NB4 (cell line): ENCODE data around the gene HDAC9.
A peak's percentile ranks its signal among the peaks of the same experiment; 100 is the strongest.

ENCODE experiments used
- DNase-seq: peaks from one replicate; pipeline ENCODE4 v3.0.0; 2010; ENCODE audit warnings: low read depth
- H3K4me3 ChIP-seq: one replicate; pipeline ENCODE4 v1.5.1; 2011; ENCODE audit warnings: mild to moderate bottlenecking, low read depth, low read length, moderate library complexity
- MAX ChIP-seq: IDR thresholded peaks from 2 replicates; pipeline ENCODE4 v1.6.1; 2011; ENCODE audit warnings: low read depth, low read length
- MYC ChIP-seq: IDR thresholded peaks from 2 replicates; pipeline ENCODE4 v1.6.1; 2011; ENCODE audit warnings: low read depth, low read length
- POLR2A ChIP-seq: IDR thresholded peaks from 2 replicates; pipeline ENCODE4 v1.6.1; 2011; ENCODE audit warnings: mild to moderate bottlenecking; ENCODE audit not compliant: insufficient read length; ENCODE audit errors: extremely low read depth
- TF ChIP-seq, protein P1 (sequence below): IDR thresholded peaks from one replicate; pipeline ENCODE4 v1.5.1; 2012; ENCODE audit warnings: low read depth, low read length

Gene HDAC9

DNA sequence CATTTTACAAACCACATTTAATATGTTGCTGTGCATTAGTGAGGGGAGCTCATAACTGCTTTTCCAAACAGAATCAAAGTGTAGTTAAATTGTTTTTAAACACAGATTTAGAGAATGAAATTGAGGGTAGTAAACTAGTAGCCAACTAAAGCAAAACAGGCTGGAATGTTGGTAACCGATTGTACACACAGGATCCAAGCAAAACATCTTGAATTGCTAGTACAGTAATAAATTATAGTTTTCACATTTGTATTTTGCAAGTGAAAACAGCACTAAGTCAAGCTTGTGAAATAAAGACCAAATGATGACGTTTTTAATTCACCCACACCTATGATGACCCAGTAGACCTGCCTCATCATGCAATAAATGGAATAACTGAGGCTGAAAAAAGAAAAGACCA lies 198.3 kb downstream of the HDAC9 start:
- DNase-seq, result no peak
- TF ChIP-seq MYC (no peak), MAX (no peak), POLR2A (no peak)
- TF ChIP-seq, protein P1, sequence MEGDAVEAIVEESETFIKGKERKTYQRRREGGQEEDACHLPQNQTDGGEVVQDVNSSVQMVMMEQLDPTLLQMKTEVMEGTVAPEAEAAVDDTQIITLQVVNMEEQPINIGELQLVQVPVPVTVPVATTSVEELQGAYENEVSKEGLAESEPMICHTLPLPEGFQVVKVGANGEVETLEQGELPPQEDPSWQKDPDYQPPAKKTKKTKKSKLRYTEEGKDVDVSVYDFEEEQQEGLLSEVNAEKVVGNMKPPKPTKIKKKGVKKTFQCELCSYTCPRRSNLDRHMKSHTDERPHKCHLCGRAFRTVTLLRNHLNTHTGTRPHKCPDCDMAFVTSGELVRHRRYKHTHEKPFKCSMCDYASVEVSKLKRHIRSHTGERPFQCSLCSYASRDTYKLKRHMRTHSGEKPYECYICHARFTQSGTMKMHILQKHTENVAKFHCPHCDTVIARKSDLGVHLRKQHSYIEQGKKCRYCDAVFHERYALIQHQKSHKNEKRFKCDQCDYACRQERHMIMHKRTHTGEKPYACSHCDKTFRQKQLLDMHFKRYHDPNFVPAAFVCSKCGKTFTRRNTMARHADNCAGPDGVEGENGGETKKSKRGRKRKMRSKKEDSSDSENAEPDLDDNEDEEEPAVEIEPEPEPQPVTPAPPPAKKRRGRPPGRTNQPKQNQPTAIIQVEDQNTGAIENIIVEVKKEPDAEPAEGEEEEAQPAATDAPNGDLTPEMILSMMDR, result no peak
- no peak overlapping the region for H3K4me3 ChIP-seq

- TF ChIP-seq, protein P1, result no peak
- TF ChIP-seq POLR2A, result no peak
- no peak for TF ChIP-seq MYC
- no peak for TF ChIP-seq MAX
- no peak overlapping the region for H3K4me3 ChIP-seq
- no peak for DNase-seq
Measured at GRCh38 chr7:18694484-18694883, 198.9 kb downstream of the HDAC9 start.

- TF ChIP-seq MYC (no peak), POLR2A (no peak), MAX (no peak)
- TF ChIP-seq, protein P1, result no peak
- no peak for DNase-seq
Measured at GRCh38 chr7:18694911-18695310, 199.4 kb downstream of the HDAC9 start.

GRCh38 chr7:18698258-18698734 lies 202.7 kb downstream of the HDAC9 start:
- DNase-seq, result no peak
- H3K4me3 ChIP-seq, result no peak overlapping the region
- TF ChIP-seq MYC, result no peak
- TF ChIP-seq POLR2A, result no peak
- TF ChIP-seq, protein P1, result no peak
- TF ChIP-seq MAX, result no peak

More at GRCh38 chr7:18694911-18695310, 199.4 kb downstream of the HDAC9 start:
- no peak overlapping the region for H3K4me3 ChIP-seq

- peak; percentile 40 for DNase-seq
- TF ChIP-seq MYC (no peak), MAX (no peak)
- TF ChIP-seq, protein P1, result peak; percentile 62
- no peak overlapping the region for H3K4me3 ChIP-seq
Measured at GRCh38 chr7:18700147-18700546, 204.6 kb downstream of the HDAC9 start.
